ENCODE data around the gene STMN1.

The STMN1 gene

GRCh38 chr1:25914074-25914995 lies 8.1 kb upstream of the STMN1 start:
- no peak for DNase-seq (ENCODE audit: low spot score)
- TF ChIP-seq, protein P1, sequence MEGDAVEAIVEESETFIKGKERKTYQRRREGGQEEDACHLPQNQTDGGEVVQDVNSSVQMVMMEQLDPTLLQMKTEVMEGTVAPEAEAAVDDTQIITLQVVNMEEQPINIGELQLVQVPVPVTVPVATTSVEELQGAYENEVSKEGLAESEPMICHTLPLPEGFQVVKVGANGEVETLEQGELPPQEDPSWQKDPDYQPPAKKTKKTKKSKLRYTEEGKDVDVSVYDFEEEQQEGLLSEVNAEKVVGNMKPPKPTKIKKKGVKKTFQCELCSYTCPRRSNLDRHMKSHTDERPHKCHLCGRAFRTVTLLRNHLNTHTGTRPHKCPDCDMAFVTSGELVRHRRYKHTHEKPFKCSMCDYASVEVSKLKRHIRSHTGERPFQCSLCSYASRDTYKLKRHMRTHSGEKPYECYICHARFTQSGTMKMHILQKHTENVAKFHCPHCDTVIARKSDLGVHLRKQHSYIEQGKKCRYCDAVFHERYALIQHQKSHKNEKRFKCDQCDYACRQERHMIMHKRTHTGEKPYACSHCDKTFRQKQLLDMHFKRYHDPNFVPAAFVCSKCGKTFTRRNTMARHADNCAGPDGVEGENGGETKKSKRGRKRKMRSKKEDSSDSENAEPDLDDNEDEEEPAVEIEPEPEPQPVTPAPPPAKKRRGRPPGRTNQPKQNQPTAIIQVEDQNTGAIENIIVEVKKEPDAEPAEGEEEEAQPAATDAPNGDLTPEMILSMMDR (IDR thresholded peaks at IDR 0.05; ENCODE audit: extremely low read depth, missing control alignments), result no peak

DNA sequence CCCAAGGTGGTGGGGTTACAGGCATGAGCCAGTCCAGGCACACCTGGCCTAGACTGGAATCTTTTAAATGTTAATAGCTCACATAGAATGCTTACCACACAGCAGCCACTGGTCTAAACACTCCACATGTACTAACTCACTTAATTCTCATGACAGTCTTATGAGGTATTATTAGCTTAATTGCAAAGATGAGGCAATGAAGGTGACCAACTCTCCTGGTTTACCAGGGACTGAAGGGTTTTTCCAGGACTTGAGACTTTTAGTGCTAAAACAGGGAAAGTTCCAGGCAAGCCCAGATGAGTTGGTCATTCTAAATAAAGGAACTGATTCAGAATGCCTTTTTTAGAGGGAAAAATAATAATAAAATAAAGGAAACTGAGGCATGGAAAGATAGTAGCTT lies 7.0 kb upstream of the STMN1 start:
- DNase-seq (ENCODE audit: low spot score), result no peak
- TF ChIP-seq, protein P1 (IDR thresholded peaks at IDR 0.05; ENCODE audit: extremely low read depth, missing control alignments), result no peak

DNA sequence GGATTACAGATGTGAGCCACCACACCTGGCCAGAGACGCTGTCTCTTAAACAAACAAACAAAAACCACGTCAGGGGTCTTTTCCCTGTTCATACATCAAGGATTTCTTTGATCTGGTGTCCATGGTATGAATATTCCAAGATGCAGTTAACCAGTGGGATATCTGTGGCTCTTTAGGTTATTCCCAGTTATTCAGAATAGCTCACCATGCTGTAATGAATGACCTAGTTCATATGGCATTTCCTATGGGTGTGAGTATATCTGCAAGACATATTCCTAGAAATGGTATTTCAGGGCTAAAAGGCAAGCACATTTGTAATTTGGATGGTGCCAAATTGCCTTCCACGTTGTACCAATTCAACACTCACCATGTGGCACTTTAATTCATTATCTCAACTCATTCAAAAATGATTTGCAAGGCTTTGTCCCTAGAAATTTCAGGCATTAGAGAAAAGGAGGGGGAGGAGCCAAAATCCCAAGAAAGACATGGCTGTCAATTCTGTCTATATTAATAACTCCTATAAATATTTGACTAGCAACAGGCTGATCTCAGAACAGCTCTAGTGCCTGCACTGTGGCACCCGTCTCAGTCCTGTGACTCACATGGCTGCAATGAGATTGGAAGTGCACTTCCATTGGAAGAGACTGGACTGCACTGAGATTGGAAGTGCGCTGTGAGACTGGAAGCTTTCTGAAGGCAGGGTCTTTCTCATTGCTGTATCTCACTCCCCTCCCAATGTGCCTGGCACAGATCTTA lies 6.0 kb upstream of the STMN1 start:
- TF ChIP-seq, protein P1 (IDR thresholded peaks at IDR 0.05; ENCODE audit: extremely low read depth, missing control alignments), result no peak
- DNase-seq (ENCODE audit: low spot score), result no peak

- TF ChIP-seq, protein P1 (IDR thresholded peaks at IDR 0.05; ENCODE audit: extremely low read depth, missing control alignments), result no peak
- no peak for DNase-seq (ENCODE audit: low spot score)
Observed at GRCh38 chr1:25911162-25911561, 4.9 kb upstream of the STMN1 start.

- TF ChIP-seq, protein P1 (IDR thresholded peaks at IDR 0.05; ENCODE audit: extremely low read depth, missing control alignments), result no peak
- no peak for DNase-seq (ENCODE audit: low spot score)
Observed at GRCh38 chr1:25909040-25909439, 2.8 kb upstream of the STMN1 start.

DNA sequence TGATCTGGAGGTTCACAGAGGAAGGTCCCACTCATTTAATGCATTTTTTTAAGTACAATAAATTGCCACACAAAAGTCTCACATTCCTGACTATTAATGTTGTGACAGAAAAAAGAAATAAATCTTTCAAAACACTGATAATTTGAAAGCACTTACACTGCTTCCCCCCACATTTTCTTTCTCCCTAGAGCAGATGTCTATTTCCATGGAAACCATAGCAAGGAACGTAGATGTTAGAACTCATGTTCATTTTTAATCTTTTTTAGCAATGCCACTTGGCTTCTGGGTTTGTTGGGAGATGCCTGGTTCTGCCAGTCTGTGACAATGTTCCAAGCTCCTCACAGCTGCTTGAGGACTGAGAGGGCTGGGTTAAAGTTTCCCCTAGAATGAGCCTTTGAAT lies 1.9 kb upstream of the STMN1 start:
- TF ChIP-seq, protein P1 (IDR thresholded peaks at IDR 0.05; ENCODE audit: extremely low read depth, missing control alignments), result no peak
- DNase-seq (ENCODE audit: low spot score), result no peak

DNA sequence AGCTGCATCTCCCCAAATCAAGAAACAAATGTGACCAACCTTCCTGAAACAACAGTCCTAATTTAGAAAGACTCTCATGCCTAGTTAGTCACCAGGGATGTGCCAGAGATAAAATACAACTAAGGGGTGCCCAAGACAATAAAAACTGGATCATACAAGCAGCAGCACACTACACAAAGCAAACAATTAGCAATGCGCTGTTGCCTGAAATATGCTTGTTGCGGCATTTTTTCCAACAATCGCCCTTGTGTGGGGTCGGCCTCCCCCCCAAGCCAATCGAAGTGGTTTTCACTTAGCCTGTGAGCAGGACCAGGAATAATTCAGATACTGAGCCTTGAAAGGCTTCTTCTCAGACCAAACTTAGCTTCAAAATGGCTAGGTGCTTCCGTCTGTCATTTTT lies 1.4 kb upstream of the STMN1 start:
- DNase-seq (ENCODE audit: low spot score), result no peak
- TF ChIP-seq, protein P1 (IDR thresholded peaks at IDR 0.05; ENCODE audit: extremely low read depth, missing control alignments), result no peak

Data from GM20000 (cell line).